NCI-H1417 (cell line): ENCODE measurements around the gene C11orf86.
A peak's percentile ranks its signal among the peaks of the same experiment; 100 is the strongest.
"Not testable (repeated sequence)": the region's sequence is repeated elsewhere in the genome, so short reads cannot be mapped to it uniquely, and the experiment has no call there.

ENCODE experiments used
- DNase-seq, 3 experiments: peaks; one replicate each; lab custom pipeline; 2025; lab: John Stamatoyannopoulos, UW

The C11orf86 gene, protein sequence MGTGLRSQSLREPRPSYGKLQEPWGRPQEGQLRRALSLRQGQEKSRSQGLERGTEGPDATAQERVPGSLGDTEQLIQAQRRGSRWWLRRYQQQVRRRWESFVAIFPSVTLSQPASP

DNA sequence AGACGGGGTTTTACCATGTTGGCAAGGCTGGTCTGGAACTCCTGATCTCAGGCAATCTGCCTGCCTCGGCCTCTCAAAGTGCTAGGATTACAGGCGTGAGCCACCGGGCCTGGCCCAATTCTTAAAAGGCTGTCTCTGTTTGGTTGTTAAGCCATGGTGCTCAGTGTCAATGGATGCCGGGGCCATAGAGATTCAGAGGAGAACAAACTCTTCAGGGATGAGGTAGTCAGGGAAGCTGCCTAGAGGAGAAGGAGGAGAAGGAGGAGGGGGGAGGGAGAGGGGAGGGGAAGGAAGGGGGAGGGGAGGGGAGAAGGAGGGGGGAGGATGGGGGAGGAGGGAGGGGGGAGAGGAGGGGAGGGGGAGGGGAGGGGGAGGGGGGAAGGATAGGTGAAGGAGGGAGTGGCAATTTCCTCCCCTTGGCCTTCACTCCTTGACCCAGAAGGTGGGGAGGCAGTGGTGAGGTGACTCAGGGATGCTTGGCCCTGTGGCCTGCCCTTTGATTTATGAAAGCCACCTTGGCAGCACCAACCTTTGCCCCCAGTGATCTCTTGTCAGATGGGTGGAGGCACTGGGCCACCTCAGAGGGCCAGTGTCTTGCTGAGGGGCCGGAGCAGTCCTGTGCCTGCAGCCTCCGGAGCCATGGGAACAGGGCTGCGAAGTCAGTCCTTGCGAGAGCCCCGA lies at the start of gene C11orf86:
Gene C11orf86 (plus strand): TSS at position 581 of the 681 bp plus-strand sequence. CDS start 59 bp downstream, at position 640.
- DNase-seq, result no peak

GRCh38 chr11:66929753-66930152 lies 45.4 kb upstream of the C11orf86 start:
- DNase-seq, result no peak

- DNase-seq, result no peak
Observed at GRCh38 chr11:66932543-66932942, 42.6 kb upstream of the C11orf86 start.

GRCh38 chr11:66933531-66933930 lies 41.6 kb upstream of the C11orf86 start:
- no peak for DNase-seq

- no peak for DNase-seq
Observed at GRCh38 chr11:66934950-66935779, 39.9 kb upstream of the C11orf86 start.

DNA sequence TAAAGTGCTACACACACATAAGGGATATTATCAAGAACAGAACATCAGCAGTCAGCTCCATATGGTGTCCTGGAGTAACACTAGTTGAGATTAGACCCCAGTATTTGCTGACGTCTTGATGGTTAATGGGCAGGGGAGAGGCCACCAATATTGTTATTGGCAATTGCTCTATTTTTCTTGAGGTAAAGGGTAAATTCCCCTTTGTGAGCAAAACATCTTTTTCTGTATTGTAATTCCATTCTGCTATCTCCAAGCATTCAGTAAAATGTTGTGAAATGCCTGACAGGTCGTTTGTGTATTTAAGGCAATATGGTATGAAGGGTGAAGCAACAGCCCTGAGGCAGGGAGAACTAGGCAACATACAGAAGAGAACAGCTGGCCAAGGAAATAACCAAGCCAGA lies 38.8 kb upstream of the C11orf86 start:
- no peak for DNase-seq

GRCh38 chr11:66937193-66937733 lies 37.8 kb upstream of the C11orf86 start:
- no peak for DNase-seq

DNA sequence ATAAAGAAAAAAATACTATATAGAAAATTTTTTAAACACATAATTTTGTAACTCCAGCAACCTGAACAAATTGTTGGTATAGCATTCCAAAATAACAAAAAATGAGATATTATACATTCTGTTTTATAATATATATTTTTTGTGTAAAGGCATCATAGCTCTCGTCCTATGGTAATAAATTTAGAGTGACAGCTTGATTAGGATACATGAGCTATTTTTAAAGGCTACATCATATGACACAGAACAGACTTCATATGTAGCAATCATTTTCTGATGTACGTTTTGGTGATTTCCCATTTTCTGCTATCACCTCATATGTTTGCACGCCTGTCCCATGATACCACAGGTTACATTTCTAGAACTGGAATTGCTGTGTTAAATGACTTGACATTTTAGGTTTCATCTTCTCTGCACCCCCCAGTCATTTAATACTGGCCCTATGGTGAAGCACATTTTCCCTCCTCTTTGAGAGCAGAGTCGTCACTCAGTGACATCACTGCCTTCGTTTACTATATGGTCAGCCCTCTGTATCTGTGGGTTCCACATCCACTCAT lies 36.4 kb upstream of the C11orf86 start:
- DNase-seq, result no peak

- DNase-seq, result peak in 1 of 3 experiments; percentile 52
Observed at GRCh38 chr11:66950112-66950535, 25.0 kb upstream of the C11orf86 start.

GRCh38 chr11:66951135-66951534 lies 24.0 kb upstream of the C11orf86 start:
- no peak for DNase-seq

DNA sequence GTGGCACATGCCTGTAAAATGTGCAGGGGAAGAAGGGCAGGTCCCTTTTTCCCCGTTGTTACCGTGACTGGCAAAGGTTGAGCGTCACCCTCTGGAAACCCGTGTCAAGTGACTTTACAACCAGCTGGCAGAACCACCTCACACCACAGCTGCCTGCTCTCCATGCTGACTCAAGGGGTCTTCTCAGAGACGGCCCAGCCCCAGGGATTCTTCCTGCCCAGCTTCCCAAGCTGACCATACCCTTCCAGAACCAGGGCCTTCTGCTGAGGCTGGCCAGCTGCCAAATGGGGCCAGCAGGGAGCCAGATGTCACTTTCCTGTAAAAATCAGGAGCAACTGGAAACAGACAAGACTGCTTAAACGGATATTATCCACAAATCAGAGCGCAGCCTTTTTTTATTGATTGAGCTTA lies 23.2 kb upstream of the C11orf86 start:
- peak; percentile 27 to 91 (median 75) for DNase-seq

- no peak for DNase-seq
Observed at GRCh38 chr11:66953081-66953833, 21.8 kb upstream of the C11orf86 start.

- no peak for DNase-seq
Observed at GRCh38 chr11:66956689-66957290, 18.3 kb upstream of the C11orf86 start.

DNA sequence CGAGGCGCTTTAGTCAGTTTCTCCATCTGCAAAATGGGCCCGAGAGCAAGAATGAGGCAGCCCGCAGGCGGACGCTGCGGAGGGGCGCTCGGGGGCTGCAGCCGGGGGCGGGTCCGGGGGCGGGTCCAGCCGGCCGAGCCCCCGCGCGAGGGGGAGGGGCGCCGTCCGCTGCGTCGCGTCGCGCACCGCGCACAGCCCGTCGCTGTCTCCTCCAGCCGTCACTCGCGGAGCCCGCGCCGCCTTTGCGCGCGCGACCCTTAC lies 17.2 kb upstream of the C11orf86 start:
- DNase-seq, result peak in 1 of 3 experiments; percentile 83

- peak; percentile 98 to 100 (median 100) for DNase-seq
Observed at GRCh38 chr11:66958232-66958955, 16.7 kb upstream of the C11orf86 start, which contains the start of gene PC. Gene PC, minus strand, starts transcription at chr11:66958383. Its CDS starts 86,224 bp downstream, at chr11:66872159.

GRCh38 chr11:66958956-66959274 lies 16.2 kb upstream of the C11orf86 start:
- peak in 1 of 3 experiments; percentile 53 for DNase-seq

DNA sequence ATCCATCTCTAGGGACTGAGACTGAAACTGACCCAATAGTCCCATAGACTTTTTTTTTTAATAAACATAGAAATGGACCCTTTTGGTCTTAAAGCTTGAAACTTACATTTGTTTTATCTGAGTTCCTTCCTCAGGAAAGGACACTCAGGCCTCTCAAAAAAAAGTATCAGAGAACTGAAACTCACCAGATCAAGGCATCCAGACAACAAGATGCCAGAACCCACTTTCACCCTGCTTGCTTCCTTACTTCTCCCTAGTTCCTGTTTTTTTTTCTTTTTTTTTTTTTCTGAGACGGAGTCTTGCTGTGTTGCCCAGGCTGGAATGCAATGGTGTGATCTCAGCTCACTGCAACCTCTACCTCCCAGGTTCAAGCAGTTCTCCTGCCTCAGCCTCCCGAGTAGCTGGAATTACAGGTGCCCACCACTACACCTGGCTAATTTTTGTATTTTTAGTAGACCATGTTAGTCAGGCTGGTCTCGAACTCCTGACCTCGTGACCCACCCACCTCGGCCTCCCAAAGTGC lies 13.4 kb upstream of the C11orf86 start:
- not testable (repeated sequence) for DNase-seq

- no peak for DNase-seq
Observed at GRCh38 chr11:66962247-66962646, 12.9 kb upstream of the C11orf86 start.

DNA sequence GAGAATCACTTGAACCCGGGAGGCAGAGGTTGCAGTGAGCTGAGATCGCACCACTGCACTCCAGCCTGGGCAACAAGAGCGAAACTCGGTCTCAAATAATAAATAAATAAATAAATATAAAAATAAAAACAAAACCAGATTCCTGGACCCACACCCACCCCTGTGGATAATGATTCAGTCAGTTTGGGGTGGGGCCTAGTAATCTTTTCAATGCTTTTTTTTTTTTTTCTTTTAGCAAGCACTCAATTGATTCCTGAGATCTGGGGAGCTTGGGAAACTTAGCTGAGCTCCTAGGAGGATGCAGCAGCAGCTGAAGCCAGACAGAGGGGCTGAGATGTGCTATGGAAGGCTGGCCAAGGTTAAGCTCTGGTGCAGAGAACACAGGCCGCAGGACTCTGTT lies 12.3 kb upstream of the C11orf86 start:
- DNase-seq, result no peak

DNA sequence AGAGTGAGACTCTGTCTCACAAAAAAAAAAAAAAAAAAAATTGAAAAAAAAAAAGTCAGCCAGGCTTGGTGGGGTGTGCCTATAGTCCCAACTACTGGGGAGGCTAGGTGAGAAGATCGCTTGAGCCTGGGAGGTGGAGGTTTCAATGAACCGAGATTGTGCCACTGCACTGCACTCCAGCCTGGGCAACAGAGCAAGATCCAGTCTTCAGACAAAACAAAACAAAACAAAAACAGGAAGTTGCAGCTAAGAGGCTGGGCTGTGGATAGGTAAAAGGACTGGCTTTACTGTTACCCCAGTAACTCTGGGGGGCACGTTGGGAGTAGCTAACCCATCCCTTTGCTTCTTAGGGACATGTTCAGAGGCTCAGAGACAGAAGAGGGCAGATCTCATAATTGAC lies 10.6 kb upstream of the C11orf86 start:
- no peak for DNase-seq

DNA sequence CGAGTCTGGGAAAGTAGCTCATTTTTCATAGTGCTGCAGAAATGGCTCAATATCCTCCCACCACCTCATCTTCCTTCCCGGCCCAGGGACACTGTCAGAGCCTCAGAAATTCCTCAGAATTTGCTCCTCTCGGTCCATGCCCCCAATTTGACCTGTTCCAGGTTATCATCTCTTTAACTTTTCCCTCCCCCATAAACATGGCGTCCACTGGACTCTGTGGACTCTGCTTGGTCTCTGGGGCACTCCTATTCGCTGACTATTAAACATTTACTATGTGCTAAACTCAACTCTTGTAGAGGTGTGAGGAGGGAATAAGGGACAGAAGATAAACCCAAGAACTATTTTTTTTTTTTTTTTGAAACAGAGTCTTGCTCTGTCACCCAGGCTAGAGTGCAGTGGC lies 8.8 kb upstream of the C11orf86 start:
- DNase-seq, result no peak
